GM19467 (cell line): Measurements from ENCODE around the gene SNTG2.

Experiments used
- ATAC-seq: cut with Tn5 transposase; IDR thresholded peaks from one replicate; pipeline ENCODE4 v1.9.1; 2021; ENCODE audit warnings: mild to moderate bottlenecking, moderate library complexity; ENCODE audit not compliant: unreplicated experiment

The SNTG2 gene

DNA sequence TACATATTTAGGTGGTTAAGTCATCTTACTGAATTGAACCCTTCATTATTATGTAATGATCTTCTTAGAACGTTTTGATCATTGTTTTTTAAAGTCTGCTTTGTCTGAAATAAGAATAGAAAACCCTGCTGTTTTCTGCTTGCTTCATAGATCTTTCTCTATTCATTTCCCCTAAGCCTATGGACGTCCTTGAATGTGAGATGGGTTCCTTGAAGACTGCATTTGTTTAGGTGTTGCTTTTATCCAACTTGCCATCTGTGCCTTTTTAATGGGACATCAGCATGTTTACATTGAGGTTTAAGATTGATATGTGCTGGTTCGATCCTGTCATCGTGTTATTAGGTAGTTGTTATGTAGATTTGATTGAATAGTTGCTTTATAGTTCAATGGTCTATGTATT is 95.4 kb downstream of the SNTG2 start:
- no peak for ATAC-seq

DNA sequence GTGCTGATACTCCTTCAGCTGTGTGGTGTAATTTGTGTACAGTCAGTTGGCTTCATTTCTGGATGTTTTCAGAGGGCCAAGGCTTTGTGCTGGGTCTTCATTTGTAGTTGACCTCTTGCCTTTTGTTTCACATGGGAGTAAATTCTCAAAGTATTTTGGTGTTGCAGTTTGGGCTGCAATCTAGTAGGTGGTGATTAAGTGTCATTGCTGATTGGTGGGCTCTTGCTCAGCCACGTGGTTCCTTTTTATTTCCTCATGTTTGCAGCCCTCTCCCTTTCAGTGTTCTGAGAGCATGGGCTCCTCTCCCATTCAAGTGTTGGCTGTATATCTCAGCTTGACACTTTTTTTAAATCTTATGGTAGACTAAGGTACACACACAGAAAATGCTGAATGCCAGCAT is 96.8 kb downstream of the SNTG2 start:
- no peak for ATAC-seq

DNA sequence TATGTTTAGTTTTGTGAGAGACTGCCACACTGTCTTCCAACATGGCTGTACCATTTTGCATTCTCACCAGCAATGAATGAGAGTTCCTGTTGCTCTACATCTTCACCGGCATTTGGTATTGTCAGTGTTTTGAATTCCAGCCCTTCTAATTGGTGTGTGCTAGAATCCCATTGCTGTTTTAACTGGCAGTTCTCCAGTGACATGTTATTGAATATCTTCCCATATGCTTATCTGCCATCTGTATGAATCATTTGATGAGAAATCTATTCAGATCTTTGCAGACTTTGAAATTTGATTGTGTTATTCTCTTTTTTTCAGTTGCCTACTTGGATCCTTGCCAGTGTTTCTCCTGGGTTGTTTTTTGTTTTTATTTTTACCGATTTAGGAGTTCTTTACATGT is 99.0 kb downstream of the SNTG2 start:
- ATAC-seq, result no peak

DNA sequence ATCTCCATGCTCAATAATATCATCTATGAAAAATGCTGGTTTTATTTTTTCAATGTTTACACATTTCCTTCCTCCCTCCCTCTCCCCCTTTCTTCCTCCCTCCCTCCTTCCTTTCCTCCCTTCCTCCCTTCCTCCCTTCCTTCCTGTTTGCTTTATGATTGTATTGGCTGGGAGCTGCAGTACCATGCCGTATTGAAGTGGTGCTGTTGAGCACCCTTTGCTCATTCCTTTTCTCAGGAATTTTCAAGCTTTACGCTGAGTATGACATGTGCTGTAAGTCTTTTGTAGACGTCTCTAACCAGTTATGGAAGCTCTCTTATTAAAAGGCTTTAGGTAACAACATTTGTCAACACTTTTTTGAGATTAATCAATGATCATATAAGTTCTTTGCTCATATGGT is 100.4 kb downstream of the SNTG2 start:
- ATAC-seq, result no peak

DNA sequence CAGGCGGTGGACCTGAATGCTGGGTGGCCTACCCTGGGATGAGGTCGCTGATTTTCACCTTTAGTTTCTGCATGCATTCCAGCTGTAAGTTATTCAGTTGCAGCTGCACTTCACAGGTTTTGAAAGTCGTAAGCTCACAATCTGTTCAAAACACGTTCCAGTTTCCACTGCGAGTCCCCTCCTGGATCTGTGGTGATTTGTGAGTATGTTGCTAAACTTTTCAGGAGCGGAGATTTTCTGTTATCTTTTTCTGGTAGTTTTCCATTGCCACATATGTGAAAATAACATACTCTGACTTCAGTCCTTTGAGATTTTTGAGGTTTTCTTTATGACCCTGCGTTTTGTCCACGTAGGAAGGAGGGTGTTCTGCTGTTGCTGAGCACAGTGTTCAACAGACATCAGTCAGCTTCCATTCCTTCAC is 102.1 kb downstream of the SNTG2 start:
- no peak for ATAC-seq

DNA sequence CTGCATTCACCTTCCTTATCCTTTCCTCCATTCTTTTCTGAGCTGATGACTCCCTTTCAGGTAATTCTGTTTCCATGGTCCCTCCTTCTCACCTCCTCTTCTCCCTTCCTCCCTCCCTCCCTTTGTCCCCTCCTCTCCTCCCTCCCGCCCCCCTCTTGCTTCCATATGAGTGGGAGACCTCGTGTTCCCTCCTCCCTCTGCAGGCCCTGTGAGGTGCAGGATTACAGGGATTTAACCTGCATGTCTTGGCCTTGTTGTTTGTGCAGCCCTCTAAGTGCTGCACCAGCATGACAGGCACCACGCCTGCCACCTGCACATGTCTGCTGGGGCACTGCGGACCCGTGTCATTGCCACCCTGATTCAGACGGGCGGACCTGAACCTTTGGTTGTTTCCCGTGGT is 103.1 kb downstream of the SNTG2 start:
- no peak for ATAC-seq

DNA sequence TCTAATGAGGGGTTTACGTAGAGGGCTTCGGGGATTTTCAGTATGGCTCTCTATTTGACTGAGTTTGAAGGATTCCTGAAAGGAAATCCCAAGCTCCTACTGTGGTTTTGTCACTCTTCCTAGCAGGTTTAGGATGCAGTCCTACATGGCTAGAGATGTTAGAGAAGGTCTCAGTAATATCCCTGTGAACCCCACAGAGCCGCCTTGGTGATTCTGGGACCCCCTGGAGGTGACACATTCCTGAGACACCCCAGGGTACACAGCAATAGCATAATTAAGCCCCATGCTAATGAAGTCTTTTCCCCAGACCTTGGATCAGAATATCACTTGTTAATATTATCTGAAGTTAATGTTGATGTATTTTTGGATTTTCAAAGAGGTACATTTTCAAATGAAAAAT is 103.8 kb downstream of the SNTG2 start:
- no peak for ATAC-seq

DNA sequence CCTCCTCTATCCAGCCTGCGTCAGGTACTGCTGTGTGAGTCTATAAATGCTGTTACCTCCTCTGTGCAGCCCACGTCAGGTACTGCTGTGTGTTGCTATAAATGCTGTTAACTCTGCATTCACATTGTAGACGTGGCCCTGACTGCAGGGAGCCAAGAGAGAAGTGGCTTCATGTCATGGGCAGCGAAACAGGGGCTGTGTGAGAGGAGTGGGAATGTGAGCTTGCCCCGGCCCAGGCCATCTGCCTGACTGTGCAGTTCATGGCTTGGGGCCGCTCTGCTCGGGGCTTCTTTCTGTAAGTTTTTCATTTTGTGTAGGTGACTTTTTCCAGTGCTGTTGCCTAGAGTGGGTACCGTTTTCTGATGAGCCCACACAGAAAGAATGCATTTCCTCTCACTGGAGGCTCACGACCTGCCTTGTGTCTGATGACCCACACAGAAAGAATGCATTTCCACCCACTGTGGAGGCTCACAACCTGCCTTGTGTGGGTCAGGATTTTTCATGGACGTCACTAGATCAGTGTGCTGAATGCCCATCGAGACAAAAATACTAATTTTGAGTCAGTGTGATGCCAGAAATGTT is 104.5 kb downstream of the SNTG2 start:
- ATAC-seq, result no peak

DNA sequence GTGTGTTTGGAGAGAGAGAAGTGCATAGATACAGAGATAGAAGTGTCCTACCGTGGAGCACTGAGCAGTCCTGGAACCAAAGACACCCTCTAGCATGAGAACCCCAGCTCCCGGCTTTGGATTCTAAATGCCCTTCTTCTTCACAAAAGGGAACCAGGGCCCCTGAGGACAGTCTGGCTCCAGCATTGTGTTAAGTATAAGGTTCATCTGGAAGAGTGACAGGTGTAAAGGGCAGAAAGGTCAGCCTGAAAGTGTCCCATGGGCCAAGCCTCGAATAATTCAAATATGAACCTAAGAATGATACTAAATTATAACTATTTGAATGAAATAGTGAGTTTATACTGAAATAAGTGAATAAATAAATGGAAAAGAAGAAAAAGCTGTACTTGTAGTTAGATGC is 109.7 kb downstream of the SNTG2 start:
- ATAC-seq, result no peak

DNA sequence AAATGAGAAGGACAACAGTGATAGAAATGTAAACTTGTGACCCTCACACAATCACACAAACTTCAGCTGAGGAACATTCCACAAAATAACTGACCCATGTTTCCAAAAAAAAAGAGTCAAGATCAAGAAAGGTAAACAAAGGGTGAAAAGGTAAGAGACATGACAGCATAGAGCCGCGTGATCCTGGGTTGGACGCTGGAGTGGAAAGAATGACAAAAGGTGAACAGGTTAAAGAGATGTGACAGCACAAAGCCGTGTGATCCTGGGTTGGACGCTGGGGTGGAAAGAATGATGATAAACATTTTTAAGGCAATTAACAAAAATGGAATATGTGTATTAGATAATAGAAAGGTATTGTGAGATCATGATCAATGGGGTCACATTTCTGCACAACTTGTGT is 110.3 kb downstream of the SNTG2 start:
- no peak for ATAC-seq

DNA sequence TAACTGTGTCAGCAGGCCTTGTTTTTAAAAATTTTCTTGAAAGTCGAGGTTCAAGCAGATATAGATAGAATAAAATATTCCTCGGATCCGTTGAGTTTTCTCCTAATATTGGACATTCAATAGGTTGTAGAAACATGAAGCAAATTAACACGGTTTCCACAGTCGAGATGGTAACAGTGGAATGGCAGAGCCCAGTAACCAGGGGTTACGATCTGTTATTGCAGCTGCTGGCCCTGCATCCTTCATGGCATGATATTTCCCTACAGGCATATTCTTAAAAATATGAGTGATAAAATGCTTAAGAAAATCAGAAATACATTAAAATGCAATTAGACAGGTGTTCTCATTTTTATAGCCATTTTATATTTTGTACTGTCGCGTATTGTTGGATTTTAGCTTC is 117.6 kb downstream of the SNTG2 start:
- ATAC-seq, result no peak

DNA sequence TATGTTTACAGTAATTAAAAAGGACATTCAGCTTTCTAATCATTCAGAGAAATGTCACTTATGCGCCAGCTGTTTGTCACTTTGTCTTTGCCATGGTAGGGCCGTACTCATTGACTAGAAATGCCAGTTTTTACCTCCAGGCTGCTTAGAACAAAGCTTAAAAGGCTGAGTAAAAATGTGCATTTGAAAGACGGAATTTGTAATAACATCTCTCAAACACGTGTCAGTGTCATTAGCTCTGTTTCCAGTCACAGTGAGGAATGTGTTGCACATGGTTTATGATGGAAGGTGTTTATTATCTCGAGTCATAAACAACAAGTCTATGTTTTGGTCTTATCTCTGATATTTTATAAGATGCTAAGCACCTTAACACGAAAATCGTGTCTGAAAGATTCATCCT is 118.2 kb downstream of the SNTG2 start:
- no peak for ATAC-seq

DNA sequence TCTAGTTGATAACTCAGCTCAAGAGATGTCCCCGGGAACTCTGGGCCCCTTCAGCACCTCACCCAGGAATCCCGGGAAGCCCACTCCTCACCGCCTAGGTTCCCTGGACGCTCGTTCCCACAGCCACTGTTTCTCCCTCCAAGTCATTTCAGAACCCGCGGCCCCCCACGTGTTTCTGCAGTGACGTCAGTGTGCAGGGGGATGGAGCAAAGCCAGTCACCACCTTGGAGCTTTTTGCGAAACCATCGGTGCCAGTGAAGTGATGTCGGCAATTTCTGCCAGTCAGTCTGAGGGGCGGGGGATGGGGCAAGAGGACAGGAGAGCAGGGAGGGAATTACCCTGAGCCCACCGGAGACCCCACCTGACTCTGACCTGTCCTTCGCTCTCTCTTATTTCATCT is 119.2 kb downstream of the SNTG2 start:
- ATAC-seq, result no peak

DNA sequence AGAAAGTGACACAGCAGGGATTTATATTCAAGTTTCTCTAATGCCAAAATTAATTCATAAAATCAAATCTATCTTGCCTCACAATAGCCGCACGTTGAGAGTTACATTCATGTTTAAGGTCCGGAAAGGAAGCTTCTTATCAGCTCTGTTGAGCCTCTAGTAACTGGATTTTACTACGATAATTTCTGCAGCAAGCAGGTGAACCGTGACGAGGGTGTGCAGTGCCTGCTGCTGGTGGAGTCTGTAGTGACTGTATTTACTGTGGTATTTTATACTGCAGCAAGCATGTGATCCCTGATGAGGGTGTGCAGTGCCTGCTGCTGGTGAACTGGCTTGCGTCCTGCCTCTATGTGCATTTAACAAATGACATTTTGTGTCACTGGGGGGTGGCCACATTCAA is 120.0 kb downstream of the SNTG2 start:
- ATAC-seq, result no peak

DNA sequence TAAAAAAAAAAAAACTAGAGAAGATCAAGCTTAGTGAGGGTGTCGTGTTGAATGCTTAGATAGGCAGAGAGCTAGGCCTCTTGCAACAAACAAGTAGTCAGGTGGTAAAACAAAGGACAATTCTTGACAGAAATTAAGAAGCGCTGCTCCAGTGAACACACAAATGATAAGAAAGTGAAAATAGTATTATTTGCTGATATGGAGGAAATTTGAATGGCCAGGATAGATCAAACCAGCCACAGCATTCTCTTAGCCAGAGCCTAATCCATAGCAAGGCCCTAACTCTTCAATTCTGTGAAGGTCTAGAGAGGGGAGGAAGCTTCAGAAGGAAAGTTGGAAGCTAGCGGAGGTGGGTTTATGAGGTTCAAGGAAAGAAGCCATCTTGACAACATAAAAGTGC is 121.0 kb downstream of the SNTG2 start:
- no peak for ATAC-seq

DNA sequence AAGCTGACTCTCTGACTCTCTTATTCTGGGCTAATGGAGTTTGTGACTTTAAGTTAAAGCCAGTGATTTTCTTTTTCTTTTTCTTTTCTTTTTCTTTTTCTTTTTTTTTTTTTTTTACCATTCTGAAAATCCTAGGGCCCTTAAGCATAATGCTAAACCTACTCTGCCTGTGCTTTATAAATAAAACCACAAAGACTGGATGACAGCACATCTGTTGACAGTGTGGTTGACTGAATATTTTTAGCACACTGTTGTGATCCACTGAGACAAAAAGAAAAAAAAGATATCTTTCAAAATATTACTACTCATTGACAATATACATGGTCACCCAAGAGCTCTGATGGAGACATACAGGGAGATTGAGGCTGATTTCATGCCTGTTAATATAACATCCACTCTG is 121.6 kb downstream of the SNTG2 start:
- ATAC-seq, result no peak

DNA sequence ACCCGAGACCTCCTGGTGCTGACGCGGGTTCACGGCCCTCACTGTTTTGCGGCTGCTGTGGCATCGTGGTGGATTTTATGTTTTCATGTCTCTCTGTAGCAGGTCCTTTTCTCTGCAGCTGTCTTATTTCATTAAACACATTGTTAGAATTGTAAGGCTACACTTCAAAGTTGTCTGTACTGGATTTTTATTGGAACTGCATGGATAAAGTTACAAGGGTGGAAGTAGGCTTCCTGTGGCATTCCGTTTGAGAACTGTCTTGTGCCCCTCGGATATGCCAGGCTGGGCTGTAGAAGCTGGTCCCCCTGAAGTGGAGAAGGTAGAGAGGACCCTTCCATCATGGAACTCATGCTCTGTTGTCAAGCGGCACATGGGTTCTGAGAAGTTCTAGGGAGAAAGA is 127.3 kb downstream of the SNTG2 start:
- no peak for ATAC-seq

DNA sequence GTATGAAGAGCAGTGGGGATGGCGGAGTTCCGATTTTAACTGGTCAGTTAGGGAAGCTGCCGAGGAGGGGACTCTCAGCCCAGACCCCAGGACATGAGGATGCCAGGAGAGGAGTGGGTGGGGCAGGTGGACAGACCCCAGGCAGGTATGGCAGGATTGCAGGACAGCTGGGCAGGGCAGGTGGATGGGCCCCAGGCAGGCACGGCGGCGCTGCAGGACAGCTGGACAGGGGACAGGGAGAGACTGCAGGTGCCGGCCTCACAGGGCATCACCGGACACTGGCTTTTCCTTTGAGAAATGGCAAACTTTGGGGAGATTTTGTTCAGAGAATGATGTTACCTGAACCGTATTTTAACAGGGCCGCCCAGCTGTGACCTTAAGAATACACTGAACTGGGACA is 127.7 kb downstream of the SNTG2 start:
- no peak for ATAC-seq

DNA sequence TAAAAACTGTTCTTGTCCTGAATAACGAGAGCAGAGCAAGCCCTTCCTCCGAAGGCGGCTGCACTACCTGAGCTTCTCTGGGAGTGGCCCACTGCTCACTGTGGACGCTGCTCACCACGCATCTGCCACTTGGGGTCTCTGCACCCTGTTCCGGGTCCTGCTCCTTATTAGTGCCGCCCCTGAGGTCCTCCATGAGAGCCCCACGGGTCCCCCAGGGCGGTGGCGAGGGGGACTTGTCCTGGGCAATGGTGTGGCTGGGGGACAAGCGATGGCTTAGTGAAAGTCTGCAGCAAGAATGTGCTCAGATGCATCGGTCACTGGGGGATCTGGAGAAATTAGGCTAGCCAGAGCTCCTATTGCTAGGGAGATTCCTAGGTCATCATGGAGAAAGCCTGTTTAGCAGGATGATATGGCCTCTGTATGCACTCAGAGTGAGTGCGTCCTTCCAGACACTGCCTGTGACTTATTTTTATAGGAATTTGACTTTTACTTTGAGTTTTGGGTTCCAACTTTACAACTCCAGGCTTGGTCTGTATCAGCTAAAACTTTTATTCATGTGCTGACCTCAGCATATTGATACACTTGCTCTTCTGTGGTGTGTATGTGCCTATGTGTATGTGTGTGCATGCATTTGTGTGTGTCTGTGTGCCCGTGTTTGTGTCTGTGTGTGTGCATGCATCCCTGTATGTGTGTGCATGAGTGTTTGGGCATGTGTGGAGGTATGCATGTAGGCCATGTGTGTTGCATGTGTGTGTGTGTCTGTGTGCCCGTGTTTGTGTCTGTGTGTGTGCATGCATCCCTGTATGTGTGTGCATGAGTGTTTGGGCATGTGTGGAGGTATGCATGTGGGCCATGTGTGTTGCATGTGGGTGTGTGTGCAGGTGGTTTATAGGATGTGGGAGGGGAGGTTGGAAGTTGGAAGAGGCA is 129.5 kb downstream of the SNTG2 start:
- ATAC-seq, result no peak

DNA sequence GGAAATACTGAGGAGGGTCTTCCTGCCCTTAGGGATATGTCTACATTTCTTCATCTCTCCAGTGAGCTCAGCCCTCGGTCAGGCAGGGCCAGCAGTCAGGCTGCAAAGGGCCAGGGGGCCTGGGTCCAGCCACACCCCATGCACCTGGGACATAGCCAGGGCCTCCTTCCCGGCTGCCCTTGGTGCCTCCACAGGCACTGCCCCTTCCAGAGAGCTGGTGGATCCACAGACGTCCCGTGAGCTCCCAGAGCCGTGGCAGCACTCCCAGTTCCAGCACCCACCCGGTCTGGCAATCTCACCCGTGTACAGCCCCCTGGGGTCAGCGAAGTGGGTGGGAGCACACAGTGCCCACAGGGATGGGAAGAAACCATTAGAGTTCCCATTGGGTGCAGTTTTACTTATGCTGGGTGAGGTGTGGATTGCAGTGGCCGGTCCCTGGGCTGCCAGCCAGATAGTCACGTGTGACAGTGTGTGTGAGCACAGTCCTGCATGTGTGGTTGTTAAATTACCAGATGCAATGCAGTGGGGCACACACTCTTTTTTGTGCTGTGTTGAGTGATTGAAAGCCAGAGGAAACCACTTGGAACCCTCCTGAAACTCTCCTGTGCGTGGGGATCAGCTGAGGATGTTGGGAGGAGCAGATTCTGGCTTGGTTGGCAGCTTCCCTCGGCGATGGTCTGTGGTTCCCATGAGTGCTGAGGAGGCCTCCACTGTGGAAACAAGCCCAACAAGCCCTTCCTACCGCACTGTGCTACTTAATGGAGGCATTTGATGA is 131.0 kb downstream of the SNTG2 start:
- ATAC-seq, result no peak

DNA sequence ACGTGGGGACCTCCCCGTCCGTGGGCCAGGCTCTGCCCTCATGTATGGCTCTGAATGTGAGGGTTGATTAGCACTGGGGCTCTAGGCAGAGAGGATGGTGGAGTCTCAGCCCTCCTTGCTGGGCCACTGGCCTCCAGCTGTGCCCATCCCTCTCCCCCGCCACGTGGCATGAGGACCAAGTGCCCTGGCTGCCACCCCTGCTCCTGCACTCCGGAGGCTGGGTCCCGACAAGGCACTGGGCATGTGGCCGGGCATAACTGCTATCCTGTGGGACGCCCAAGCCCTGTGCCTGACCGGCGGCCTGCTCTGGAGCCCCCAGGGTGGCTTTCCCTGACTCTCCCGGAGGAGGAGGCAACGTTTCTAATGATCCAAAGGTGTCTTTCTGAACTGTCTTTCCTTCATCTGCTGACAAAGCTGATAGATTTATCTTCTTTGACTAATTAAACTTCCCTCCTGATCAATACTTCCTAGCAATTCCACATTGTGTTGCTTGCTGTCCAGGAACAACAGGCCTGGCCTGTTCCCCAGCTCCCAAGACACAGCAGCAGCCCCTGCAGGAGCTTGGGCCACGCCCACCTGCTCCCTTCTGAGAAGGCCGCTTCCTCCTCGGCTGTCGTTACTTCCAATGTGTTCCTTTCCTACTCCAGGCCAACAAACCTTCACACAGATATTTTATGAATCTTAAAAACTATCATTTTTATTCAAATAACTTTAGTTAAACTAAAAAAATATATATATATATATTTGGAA is 132.0 kb downstream of the SNTG2 start:
- no peak for ATAC-seq
